Prostate gland (tissue), 2 donors: Measurements from ENCODE around the gene CARS2.
"Not testable (repeated sequence)": the region's sequence is repeated elsewhere in the genome, so short reads cannot be mapped to it uniquely, and the experiment has no call there.

ENCODE experiments used
- POLR2AphosphoS5 ChIP-seq: sonication (generic); formaldehyde crosslinking; IDR thresholded peaks from one replicate; pipeline ENCODE4 v1.6.1; 2017; ENCODE audit warnings: antibody characterized with exemption
- TF ChIP-seq, protein P1 (sequence below), 4 experiments: fragments of 200-600 bp in 2 of 4; fragments of 450-650 bp in 2 of 4; sonication (generic) in 2 of 4; IDR thresholded peaks; 1 replicate in 3 of 4; 2 replicates in 1 of 4; pipeline ENCODE4 v1.5.1; 2016 to 2019; ENCODE audit warnings: antibody characterized with exemption in 4 of 4, mild to moderate bottlenecking in 2 of 4, moderate library complexity in 2 of 4

GRCh38 chr13:110669814-110670213, 36.1 kb downstream of the CARS2 start:
- TF ChIP-seq, protein P1, sequence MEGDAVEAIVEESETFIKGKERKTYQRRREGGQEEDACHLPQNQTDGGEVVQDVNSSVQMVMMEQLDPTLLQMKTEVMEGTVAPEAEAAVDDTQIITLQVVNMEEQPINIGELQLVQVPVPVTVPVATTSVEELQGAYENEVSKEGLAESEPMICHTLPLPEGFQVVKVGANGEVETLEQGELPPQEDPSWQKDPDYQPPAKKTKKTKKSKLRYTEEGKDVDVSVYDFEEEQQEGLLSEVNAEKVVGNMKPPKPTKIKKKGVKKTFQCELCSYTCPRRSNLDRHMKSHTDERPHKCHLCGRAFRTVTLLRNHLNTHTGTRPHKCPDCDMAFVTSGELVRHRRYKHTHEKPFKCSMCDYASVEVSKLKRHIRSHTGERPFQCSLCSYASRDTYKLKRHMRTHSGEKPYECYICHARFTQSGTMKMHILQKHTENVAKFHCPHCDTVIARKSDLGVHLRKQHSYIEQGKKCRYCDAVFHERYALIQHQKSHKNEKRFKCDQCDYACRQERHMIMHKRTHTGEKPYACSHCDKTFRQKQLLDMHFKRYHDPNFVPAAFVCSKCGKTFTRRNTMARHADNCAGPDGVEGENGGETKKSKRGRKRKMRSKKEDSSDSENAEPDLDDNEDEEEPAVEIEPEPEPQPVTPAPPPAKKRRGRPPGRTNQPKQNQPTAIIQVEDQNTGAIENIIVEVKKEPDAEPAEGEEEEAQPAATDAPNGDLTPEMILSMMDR (IDR thresholded peaks at IDR 0.05): not testable (repeated sequence)
- not testable (repeated sequence) for TF ChIP-seq POLR2AphosphoS5
